ENCODE data around the gene TRAF3IP1.
"Not testable (repeated sequence)": the region's sequence is repeated elsewhere in the genome, so short reads cannot be mapped to it uniquely, and the experiment has no call there.

TRAF3IP1 gene

DNA sequence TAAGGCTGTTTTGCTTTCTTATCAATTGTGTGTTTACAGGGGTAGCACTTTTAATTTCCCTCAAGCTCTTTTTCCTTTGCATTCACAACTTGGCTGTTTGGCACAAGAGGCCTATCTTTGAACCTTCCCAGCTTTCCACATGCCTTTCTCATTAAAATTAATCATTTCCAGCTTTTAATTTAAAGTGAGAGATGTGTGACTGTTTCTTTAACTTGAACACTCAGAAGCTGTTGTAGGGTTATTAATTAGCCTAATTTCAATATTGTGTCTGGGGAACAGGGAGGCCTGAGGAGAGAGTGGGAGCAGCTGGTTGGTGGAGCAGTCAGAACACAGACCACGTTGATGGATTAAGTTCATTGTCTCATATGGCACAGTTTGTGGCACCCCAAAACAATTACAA is 111.1 kb downstream of the TRAF3IP1 start:
- no peak for DNase-seq

DNA sequence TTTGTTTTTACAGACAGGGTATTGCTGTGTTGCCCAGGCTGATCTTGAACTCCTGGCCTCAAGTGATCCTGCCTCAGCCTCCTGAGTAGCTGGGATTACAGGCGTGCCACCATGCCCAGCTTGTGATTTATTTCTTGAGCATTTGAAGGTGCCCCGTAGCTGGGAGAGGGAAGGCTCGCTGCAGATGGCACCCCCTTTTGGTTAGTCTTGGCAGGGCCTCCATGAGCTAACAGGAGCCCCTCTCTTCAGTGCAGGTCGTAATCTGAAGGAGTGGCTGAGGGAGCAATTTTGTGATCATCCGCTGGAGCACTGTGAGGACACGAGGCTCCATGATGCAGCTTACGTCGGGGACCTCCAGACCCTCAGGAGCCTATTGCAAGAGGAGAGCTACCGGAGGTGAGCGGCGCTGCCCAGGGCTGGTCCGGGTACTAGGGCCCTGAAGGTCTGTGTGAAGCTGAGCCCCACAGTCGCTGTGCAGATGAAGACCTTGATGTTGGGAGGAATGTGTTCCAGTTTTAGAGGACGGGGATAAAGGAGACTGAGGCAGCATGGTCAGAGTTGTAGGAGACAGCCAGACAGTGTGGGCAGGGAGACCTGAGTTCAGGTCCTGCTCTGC is 113.1 kb downstream of the TRAF3IP1 start:
- DNase-seq = no peak

DNA sequence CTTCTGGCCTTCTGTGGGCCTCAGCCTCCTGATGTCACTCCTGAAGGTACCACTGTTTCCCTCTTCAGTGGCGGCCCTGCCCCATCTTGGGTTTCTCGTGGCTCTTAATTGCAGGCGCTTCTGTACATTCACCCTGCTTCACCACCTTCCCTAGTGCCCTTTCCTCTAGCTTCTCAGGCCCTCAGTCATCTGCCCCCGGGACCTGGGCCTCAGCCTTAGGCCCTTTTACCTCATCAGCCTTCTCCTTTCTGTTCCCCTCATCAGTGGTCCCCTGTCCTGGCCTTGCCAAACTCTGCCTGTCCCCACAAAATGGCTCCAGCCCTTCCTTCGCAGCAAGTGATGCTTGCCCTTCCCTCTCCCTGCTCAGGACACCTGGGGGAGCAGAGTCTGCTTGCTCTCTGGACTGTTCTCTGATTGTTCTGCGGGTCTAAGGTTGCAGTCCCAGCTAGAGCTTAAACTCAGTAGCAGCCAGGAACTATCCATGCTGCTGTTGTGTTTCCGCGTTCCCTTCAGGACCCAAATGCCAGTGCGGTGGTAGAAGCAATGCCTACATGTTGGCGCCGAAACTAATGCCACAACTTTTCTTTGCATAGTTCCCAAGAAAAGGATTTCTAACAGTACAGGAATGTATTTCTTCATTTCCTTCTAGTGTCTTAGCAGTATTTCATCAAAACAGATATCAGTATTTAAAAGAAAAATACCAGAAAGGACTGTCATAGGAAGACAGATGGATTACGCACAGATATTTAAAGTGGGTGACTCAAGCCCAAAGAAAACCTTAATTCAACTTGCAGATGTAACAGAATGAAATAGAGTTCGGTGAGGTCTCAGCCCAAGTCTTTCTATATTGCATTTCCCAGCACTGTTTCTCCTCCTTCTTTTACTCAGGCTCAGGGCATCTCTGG is 113.9 kb downstream of the TRAF3IP1 start:
- DNase-seq = no peak

DNA sequence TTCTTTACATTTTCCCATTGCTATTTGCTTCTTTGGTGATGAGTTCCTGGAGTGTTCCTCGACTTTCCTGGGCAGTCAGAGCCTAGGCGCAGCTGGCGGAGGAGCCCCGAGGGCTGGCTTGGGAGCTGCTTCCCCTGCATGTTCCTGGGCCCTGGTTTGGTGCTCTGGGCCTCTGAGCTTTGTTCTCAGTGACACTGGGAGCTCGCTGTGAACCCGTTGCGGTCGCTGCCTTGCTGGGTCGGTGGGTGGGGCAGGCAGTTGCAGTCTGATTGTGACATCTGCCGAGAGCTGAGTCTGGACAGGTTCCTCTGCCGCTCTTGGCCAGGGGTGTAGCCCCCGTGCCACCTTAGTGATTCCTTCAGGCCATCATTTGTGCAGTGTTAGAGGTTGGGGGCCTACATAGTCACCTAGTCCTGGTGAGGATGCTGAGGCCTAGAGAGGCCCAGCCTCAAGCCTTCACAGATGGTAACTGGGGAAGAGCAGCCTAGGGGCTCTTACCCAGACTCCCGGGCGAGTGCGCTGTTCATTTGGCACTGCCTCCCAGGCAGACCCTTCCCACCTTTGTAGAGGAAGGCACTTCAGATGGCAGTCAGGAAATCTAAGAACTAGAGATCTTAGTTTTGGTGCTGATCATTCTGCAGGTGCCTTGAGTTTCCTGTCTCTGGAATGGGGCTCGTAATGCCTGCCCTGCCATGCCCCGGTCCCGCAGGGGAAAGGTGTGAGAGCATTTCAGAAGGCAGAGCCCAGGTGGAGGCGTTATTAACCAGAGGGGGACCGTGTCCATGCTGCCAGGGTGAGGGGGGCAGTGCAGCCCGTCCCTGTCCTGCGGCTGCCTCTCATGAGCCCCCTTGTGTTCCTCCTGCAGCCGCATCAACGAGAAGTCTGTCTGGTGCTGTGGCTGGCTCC is 114.8 kb downstream of the TRAF3IP1 start:
- DNase-seq = no peak

DNA sequence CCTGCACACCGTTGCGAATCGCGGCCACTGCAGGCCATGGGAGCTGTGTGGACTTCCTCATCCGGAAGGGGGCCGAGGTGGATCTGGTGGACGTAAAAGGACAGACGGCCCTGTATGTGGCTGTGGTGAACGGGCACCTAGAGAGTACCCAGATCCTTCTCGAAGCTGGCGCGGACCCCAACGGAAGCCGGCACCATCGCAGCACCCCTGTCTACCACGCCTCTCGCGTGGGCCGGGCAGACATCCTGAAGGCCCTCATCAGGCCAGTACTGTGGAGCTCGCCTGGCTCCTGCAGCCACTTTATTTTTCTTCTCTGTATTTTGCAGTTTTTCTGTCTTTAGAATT is 115.4 kb downstream of the TRAF3IP1 start:
- no peak for DNase-seq

DNA sequence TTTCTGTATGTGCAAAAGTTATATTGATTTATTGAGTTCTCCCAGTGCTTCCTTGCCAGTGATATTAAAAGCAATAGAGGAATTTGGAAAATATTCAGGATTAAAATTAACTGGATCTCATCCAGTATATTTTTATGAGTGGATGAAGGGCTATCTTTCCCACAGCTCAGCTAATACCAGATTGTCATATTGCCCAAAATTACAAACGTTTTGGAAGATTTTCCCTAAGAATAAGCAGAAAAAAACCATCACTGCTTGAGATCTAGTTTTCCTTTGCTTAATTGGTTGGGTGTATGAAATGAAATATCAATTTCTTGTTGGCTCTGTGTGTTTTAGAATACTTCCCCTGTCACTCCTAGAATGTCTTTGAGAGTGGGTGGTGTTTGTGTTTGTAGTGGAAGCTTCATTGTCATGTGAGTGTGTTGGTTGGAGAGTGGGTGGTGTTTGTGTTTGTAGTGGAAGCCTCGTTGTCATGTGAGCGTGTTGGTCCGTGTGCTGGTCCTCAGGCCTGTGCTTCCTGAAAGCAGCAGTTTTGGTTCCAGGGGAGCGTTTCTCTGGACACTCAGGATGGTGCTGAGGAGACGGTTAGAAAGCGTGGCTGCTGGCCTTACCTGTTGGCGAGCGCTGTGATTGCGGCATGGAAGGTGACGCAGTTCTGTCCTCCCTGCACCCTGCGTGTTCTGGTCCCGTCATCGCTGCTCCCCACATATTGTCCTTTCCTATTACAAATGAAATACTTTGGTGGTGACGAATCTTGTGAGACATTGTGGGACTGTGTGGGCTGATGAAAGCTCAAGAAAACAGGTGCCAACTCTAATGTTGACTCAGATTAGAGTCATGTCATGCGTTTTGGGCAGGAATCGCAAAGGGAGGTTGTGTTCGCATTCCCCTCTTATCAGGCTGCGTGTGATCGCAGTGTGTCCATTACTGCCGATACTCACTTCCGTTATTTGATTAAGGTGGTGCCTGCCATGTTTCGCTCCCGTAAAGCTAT is 118.8 kb downstream of the TRAF3IP1 start:
- no peak for DNase-seq

DNA sequence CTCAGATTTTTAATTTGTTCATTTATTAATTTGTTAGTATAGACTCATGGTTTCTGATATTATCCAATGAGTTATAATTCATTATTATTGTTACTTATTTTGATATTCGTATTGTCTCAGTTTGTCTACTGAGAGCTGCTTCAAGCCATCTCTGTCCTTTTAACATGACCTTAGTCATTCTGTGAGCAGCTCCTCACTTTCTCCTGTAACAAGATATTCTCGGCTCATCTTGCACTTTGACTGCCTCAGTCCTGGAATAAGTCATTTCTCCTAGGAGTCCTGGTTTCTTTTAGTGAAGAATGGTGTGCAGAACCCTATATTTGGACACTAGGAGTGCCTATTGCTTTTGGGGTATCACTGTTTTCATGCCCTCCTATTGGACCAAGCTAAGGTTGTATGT is 119.6 kb downstream of the TRAF3IP1 start:
- DNase-seq = no peak

DNA sequence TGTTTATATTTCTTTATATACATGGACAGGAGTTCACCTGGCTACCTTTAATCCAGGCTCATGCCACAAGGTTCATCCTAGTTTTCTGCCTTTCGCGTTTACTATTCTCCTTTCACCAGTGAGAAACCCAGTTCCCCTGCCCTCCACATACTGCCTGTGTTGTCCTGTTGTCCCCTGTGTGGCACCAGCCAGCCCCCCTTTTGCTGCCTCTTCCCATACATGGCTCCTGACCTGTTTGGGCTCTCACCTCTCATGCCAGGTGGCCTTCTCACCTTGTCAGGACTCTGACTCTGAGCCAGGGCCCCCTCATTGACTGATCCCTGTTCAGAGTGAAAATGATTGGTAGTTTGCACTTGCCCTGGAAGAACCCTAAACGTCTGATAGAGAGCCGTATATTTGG is 120.0 kb downstream of the TRAF3IP1 start:
- DNase-seq = no peak

DNA sequence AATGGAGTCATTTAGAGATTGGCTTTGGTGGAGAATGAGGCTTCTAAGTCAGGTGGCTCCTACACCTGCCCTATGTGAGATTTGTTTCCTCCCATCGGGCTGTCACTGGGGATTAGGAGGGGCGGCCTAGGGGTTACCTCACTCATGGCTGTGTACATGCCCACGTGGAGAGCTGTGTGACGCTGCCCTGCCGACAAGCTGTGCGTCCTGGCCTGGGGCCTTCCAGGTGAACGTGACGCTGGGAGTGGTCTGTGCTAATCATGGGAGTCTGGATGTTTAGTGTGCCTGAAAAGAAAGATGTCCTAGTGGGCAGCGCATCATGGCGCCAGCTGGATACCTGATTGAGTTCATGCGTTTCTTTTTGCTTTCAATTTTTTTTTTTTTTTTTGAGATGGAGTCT is 120.4 kb downstream of the TRAF3IP1 start:
- DNase-seq = no peak

DNA sequence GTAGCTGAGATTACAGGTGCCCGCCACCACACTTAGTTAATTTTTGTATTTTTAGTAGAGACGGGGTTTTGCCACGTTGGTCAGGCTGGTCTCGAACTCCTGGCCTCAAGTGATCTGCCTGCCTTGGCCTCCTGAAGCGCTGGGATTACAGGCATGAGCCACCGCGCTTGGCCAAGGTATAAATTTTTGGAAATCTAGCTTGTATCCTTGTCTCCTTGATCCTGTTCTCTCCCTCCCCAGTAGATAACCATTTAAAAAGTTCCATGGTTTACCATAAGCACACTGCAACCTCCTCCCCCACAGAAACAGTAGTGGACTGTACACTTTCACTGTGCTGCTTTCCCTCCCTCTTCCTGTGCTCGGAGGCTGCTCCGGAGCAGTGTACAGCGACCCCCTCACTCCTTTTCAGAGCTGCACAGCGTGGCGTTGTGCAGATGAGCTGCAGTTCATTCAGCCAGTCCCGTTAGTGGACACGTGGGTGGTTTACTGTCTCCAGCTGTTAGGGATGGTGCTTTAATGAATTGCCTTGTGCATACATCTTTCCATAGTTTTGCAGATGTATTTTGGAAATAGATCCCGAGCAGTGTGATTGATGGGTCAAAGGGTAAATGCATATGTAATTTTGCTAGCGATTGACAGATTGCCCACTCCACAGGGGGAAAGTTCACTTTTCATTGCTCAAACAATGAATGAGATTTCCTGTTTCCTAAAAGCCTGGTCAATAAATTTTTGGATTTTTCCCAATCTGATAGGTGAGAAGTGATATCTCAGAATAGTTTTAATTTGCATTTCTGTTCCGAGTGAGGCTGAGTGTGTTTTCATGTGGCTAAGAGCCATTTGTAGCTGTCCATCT is 121.2 kb downstream of the TRAF3IP1 start:
- DNase-seq = no peak

DNA sequence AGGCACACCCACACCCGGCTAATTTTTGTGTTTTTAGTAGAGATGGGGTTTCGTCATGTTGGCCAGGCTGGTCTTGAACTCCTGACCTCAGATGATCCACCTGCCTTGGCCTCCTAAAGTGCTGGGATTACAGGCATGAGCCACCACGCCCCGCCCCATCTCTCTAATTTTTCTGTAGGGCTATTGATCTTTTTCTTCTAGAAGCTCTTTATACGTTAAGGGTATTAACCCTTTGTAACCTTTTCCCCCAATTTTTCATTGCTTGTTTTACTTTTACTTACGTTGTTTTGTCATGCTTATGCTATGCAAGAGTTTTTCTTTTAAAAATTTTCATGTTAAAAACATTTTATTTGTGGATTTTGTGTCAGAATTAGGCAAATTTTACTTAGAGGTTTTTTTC is 121.9 kb downstream of the TRAF3IP1 start:
- DNase-seq = not testable (repeated sequence)

DNA sequence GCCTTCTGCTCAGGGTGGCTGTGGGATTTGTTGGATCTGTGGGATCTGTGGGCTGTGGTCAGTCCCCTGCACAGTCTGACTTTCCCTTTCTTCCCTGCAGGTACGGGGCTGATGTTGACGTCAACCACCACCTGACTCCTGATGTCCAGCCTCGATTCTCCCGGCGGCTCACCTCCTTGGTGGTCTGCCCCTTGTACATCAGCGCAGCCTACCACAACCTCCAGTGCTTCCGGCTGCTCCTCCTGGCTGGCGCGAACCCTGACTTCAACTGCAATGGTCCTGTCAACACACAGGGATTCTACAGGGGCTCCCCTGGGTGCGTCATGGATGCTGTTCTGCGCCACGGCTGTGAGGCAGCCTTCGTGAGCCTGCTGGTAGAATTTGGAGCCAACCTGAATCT is 123.9 kb downstream of the TRAF3IP1 start:
- no peak for DNase-seq

DNA sequence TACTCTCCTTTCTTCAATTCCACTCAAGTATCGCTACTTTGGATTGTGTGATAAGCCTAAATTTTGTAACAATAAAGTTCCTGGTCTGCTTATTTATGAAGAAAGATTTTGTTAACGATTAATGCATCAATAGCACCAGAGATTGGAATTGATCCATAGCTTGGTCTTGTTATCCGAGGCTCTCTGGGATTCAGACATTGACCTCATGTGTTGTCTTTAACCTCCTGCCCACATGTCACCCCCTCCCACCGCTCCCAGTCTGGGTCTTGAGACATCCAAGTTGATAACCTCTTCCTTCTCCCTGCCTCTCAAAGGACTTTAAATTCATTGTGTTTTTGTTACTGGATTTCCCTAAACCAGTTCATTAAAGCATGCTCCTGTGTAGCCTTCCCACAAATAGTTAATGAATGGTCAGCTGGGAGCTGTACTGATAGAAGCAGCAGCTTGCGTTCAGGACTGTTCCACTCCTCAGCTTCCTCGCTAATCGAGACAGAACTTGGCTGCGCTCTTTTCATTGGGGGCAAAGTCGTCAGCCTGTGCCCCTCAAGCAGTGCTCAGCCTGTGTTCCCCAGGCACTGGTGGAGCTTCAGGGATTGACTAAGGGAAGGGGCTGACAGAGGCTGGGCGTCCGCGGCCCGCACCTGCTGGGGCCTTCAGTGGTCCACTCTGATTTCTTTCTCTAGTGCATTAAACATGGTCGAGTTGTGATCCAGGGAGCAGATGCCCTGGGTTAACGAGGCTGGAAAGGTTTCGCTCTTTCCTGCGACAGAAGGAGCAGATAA is 125.3 kb downstream of the TRAF3IP1 start:
- no peak for DNase-seq

DNA sequence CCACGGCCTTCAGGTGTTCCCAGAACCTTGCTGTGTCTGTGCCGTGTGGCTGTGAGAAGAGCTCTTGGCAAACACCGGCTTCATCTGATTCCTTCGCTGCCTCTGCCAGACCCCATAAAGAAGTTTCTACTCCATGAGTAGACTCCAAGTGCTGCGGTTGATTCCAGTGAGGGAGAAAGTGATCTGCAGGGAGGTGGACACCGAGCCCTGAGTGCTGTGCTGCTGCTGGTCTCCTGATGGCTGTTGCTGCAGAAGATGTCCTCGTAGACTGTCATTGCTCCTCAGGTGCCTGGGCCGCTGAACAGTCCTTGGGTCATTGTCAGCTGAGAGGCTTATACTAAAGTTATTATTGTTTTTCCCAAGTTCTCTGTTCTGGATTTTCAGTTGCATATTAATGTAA is 126.1 kb downstream of the TRAF3IP1 start:
- DNase-seq = no peak

DNA sequence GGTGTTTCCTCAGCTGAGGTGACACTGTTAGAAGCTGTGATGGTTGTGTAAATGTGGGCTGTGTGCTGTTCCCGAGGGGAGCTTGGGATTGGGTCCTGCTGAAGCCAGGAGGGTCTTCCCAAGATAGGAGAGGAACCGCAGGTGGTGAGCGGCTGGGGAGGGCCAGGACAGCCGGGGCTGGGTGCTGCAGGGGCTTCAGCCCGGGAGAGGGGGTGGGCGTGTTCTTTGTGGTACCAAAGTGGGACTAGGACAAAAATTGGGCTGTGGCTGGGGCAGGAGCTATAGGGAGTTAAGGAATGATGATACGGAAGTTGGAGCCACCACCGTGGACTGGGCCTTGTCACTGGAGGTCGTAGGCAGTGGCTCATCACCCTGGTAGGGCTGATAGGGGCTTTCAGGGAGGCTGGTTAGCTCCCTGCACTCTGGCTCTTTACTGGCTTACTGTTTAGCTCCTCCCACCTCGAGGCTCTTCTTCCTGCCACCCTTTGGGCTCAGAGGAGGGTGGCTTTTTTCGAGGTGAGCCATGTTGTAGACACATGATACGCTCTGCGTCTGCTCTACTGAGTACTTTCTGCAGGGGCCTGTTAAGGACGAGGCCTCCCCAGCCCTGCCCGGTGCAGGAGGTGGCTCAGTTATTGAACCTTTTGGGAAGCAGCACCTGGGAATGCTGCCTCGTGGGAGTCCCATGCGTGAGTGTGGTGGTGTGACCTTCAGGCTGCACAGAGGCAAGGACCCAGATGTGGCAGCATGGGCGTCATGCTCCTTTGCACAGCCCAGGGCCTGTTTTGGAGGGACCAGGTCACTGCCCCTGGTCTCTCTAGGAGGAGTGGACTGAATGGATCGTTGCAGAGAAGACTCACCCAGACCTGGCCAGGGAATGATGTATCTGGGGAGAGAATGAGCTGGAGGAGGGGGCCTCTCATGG is 128.0 kb downstream of the TRAF3IP1 start:
- no peak for DNase-seq

DNA sequence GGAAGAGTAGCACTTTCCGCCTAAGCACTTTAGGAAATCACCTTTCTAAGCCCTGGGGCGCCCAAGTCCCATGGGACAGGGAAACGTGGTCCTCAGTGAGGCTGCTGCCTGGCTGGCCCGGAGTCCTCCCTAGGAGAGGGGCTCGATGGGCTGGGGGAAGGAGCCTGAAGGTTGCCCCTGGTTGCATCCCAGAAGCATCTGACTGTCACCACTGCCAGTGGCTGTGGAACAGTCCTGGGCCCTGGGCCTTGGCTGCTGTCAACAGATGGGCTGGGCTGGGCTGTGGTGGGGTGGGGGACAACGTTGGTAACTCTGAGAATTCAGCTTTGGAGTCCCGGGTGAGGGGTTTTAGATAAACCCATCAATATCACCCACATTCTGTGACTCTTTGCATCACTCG is 128.9 kb downstream of the TRAF3IP1 start:
- no peak for DNase-seq

DNA sequence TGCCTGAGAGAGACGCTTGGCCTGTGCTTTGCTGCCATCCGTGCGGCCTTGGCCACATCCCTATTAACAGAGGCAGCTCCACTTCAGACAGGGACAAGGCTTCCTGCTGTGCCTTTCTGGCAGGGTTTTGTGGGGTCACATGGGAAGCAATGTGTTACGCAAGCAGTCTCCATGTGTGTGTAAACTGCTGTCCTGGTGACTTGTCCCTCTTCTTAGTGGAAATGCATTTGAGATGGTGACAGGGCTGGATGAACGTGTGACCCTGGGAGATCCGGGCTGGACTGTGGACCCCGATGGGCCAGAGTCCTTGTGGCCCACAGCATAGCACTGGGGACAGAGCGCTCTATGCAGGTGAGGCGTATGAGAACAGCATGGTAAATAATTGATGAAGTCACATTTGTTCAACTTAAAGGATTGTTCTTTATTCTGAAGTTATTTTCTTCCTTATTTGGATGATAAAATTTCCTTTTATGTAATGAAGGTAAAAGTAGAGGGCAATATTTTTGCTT is 129.6 kb downstream of the TRAF3IP1 start:
- DNase-seq = no peak

DNA sequence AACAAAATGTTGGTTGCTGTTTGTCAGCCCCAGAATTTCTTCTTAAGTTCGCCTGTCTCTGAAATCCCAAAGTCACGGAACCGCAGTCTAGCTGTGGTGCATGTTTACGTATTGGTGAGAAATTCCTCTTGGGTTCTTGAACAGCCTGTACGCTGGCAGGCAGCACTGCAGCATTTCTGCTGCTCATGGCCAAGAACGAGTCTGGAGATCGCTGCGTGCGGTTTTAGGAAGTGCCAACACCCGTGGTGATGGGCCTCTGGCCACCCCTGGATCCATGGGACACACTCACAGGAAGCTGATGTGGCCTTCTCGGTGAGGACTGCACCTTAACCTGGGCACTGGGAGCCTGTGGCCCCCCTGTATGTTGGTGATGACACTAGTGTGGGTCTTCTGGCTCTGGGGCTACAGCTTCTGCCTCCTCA is 130.1 kb downstream of the TRAF3IP1 start:
- DNase-seq = no peak

All from OCI-M1 (cell line).